GM23248 (cell line): ENCODE data around the gene SCN1B. TPM values are rescaled to one million over a fixed set of nuclear protein-coding genes. Genes with fewer than 3 reads are reported as not detected.
A peak's percentile ranks its signal among the peaks of the same experiment; 100 is the strongest.

ENCODE experiments used
- DNase-seq: peaks from one replicate; pipeline ENCODE4 v3.0.0-alpha.2; 2015
- H2AFZ ChIP-seq: fragments of 200-600 bp; sonication (generic); 2 replicates; pipeline ENCODE4 v1.6.1; 2016; ENCODE audit warnings: antibody characterized with exemption
- H3F3A ChIP-seq: fragments of 200-600 bp; sonication (generic); 2 replicates; pipeline ENCODE4 v1.6.1; 2016; ENCODE audit warnings: mild to moderate bottlenecking, antibody characterized with exemption, mixed run types; ENCODE audit not compliant: insufficient read depth
- H3K27ac ChIP-seq: fragments of 200-600 bp; sonication (generic); 2 replicates; pipeline ENCODE4 v1.5.1; 2016; ENCODE audit warnings: mild to moderate bottlenecking
- H3K27me3 ChIP-seq: fragments of 200-600 bp; sonication (generic); replicated peaks from 2 replicates; pipeline ENCODE4 v1.6.1; 2016; ENCODE audit warnings: mild to moderate bottlenecking; ENCODE audit not compliant: insufficient read depth
- H3K36me3 ChIP-seq: fragments of 200-600 bp; sonication (generic); 2 replicates; pipeline ENCODE4 v1.6.1; 2016; ENCODE audit warnings: low read depth, mild to moderate bottlenecking
- H3K4me1 ChIP-seq: fragments of 200-600 bp; sonication (generic); 2 replicates; pipeline ENCODE4 v1.6.1; 2016; ENCODE audit warnings: mild to moderate bottlenecking; ENCODE audit not compliant: insufficient read depth
- H3K4me2 ChIP-seq: fragments of 200-600 bp; sonication (generic); one replicate; pipeline ENCODE4 v1.6.1; 2016; ENCODE audit warnings: mild to moderate bottlenecking; ENCODE audit not compliant: unreplicated experiment
- H3K4me3 ChIP-seq: fragments of 200-600 bp; sonication (generic); 2 replicates; pipeline ENCODE4 v1.5.1; 2016; ENCODE audit warnings: mild to moderate bottlenecking
- H3K79me2 ChIP-seq: fragments of 200-600 bp; sonication (generic); 2 replicates; pipeline ENCODE4 v1.6.1; 2016; ENCODE audit warnings: mild to moderate bottlenecking; ENCODE audit not compliant: insufficient read depth
- H3K9ac ChIP-seq: fragments of 200-600 bp; sonication (generic); 2 replicates; pipeline ENCODE4 v1.6.1; 2016; ENCODE audit warnings: mild to moderate bottlenecking
- H3K9me2 ChIP-seq: fragments of 200-600 bp; sonication (generic); 2 replicates; pipeline ENCODE4 v1.6.1; 2016; ENCODE audit warnings: mixed run types, mild to moderate bottlenecking, moderate library complexity; ENCODE audit not compliant: insufficient read depth
- H3K9me3 ChIP-seq: fragments of 200-600 bp; sonication (generic); one replicate; pipeline ENCODE4 v1.6.1; 2017; ENCODE audit warnings: low read depth
- H4K20me1 ChIP-seq: fragments of 200-600 bp; sonication (generic); 2 replicates; pipeline ENCODE4 v1.6.0; 2016; ENCODE audit not compliant: insufficient read depth
- EZH2 ChIP-seq: fragments of 200-600 bp; sonication (generic); IDR thresholded peaks from 2 replicates; pipeline ENCODE4 v1.6.1; 2018; ENCODE audit warnings: antibody characterized with exemption, mild to moderate bottlenecking; ENCODE audit not compliant: insufficient read depth, poor library complexity, severe bottlenecking
- EZH2phosphoT487 ChIP-seq: fragments of 200-600 bp; sonication (generic); IDR thresholded peaks from 2 replicates; pipeline ENCODE4 v1.6.1; 2018; ENCODE audit warnings: antibody characterized with exemption, moderate library complexity, mild to moderate bottlenecking, low read depth; ENCODE audit not compliant: insufficient read depth
- WGBS, 2 experiments: methylation state at CpG; one replicate each; pipeline ENCODE4 v1.1.6; 2015 to 2017; ENCODE audit warnings: low lambda C conversion rate in 2 of 2, low coverage in 1 of 2; ENCODE audit errors: missing lambda C conversion rate in 2 of 2; 5-methylcytosine and 5-hydroxymethylcytosine counted together
- in situ Hi-C: fragments of 300-500 bp; cut with MboI; formaldehyde crosslinking; loops from 2 replicates; pipeline ENCODE4 v1.15.0; 2020
- polyA plus RNA-seq: library from polyadenylated mRNA; unstranded; fragments of >200 nt; fragmentation: Nextera tagmentation; extraction: Ambion mirVana; gene quantifications from 2 replicates; pipeline ENCODE4 v1.2.1, GENCODE V29; 2016
- total RNA-seq: library from RNA; depleted of rRNA; stranded (reverse); fragments of >200 nt; shearing (Covaris generic); gene quantifications from 2 replicates; pipeline ENCODE4 v1.2.3, GENCODE V29; 2014

Gene SCN1B
- total and polyA plus RNA-seq, 2 experiments from 2014 or later, result 1.5 to 1.7 TPM

DNA sequence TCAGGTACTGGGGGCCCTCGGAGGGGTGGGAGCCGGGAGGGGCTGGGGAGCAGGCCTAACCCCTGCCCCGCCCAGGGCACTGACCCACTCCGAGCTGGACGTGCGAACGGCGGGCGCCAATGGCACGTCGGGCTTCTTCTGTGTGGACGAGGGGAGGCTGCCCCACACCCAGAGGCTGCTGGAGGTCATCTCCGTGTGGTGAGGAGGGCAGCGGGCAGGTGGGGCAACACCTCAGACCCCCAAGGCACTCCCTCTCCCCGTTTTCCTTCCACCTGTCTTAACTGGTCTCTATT is 29.5 kb downstream of the SCN1B start:
- 54 to 63% methylated on average over 11 to 15 of the region's 15 CpGs for WGBS, 2 experiments
- H2AFZ ChIP-seq, result no peak overlapping the region
- TF ChIP-seq EZH2, result no peak
- TF ChIP-seq EZH2phosphoT487, result no peak
- no peak overlapping the region for H3K27ac ChIP-seq
- DNase-seq, result no peak
- H3K9me3 ChIP-seq, result no peaks in the 10 kb centered on the region
- no peaks in the 10 kb centered on the region for H3K79me2 ChIP-seq
- in situ Hi-C loops, result no loop called here
- H3K4me3 ChIP-seq, result no peak overlapping the region
- no peaks in the 10 kb centered on the region for H3K4me1 ChIP-seq
- no peaks in the 10 kb centered on the region for H3K9me2 ChIP-seq
- no peak overlapping the region for H3K9ac ChIP-seq
- no peak overlapping the region for H3K4me2 ChIP-seq
- H3F3A ChIP-seq, result no peaks in the 10 kb centered on the region
- no peaks in the 10 kb centered on the region for H3K36me3 ChIP-seq
- peaks cover 24% of the 10 kb centered on the region for H3K27me3 ChIP-seq
- no peaks in the 10 kb centered on the region for H4K20me1 ChIP-seq

DNA sequence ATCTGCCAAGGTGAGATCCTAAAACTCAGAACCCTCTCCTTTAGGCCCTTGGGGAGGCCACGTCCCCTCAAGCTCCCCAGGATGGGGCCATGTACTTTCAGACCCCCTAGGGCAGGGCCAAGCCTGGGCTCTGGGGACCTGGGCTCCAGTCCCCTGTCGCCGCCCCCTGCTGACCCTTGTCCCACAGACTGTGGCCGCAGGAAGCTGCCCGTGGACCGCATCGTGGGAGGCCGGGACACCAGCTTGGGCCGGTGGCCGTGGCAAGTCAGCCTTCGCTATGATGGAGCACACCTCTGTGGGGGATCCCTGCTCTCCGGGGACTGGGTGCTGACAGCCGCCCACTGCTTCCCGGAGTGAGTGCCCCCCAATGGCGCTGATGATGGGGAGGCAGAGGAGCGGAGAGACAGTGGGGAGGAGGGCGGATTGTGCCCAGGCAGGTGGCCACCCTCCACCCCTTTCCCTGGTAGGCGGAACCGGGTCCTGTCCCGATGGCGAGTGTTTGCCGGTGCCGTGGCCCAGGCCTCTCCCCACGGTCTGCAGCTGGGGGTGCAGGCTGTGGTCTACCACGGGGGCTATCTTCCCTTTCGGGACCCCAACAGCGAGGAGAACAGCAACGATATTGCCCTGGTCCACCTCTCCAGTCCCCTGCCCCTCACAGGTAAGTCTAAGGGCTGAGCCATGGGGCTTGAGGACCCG is 30.0 kb downstream of the SCN1B start:
- Histone ChIP-seq H3K27ac (no peak overlapping the region), H3K4me2 (no peak overlapping the region), H3K9ac (no peak overlapping the region), H3K36me3 (no peaks in the 10 kb centered on the region), H2AFZ (no peak overlapping the region), H3K4me1 (no peaks in the 10 kb centered on the region), H3K4me3 (no peak overlapping the region), H3F3A (no peaks in the 10 kb centered on the region), H3K27me3 (peaks cover 24% of the 10 kb centered on the region), H3K9me3 (no peaks in the 10 kb centered on the region), H4K20me1 (no peaks in the 10 kb centered on the region), H3K79me2 (no peaks in the 10 kb centered on the region), H3K9me2 (no peaks in the 10 kb centered on the region)
- WGBS, 2 experiments, result 71 to 74% methylated on average over 27 to 29 of the region's 29 CpGs
- in situ Hi-C loops, result no loop called here
- TF ChIP-seq EZH2, result no peak
- no peak for TF ChIP-seq EZH2phosphoT487
- DNase-seq, result no peak

DNA sequence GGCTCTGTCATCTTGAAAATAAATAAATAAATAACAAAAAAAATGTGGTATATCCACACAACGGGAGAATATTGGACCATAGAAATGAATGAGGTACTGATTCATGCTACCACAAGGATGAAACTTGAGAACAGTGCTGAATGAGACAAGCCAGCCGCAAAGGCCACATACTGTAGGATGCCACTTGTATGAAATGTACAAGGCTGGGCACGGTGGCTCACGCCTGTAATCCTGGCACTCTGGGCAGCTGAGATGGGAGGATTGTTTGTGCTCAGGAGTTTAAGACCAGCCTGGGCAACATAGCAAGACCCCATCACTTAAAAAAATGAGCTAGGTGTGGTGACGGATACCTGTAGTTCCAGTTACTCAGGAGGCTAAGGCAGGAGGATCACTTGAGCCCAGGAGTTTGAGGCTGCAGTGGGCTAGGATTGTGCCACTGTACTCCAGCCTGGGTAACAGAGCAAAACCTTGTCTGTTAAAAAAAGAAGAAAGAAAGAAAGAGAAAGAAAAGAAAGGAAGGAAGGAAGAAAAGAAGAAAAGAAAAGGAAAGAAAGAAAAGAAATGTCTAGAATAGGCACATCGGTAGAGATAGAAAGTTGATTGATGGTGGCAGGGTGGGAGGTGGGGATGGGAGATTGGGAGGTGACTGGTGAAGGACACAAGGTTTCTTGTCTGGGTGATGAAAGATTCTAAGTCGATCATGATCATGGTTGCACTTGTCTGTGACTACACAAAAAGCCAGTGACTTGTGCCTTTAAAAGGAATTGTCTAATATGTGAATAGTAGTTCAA is 31.5 kb downstream of the SCN1B start:
- Histone ChIP-seq H3K4me3 (no peak overlapping the region), H3K27me3 (peaks cover 15% of the 10 kb centered on the region), H3K9me3 (no peaks in the 10 kb centered on the region), H3K79me2 (no peaks in the 10 kb centered on the region), H3K9me2 (no peaks in the 10 kb centered on the region), H3F3A (no peaks in the 10 kb centered on the region), H2AFZ (no peak overlapping the region), H4K20me1 (no peaks in the 10 kb centered on the region), H3K27ac (no peak overlapping the region), H3K9ac (no peak overlapping the region), H3K4me2 (no peak overlapping the region), H3K4me1 (no peaks in the 10 kb centered on the region), H3K36me3 (no peaks in the 10 kb centered on the region)
- in situ Hi-C loops, result no loop called here
- peak; percentile 38 for DNase-seq
- no peak for TF ChIP-seq EZH2phosphoT487
- TF ChIP-seq EZH2, result no peak
- WGBS, 2 experiments, result 51 to 57% methylated on average over 7 of the region's 7 CpGs

DNA sequence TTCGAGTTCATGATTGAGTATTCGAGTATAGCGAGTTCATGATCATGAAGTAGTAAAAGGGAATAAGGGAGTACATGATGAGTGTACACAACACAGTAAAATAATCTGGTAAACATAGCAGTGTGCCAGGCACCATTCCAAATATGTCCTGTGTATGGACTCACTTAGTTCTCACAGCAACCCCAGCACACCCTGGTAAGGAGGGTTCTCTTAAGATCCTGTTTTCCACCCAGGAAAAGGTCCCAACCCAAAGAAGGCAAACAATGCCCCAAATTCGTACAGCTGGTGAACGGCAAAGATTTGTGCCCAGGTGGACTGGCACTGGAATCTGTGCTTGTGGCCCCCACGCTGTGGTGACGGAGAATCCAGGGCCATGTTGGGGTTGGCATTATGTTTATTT is 32.7 kb downstream of the SCN1B start:
- 76 to 79% methylated on average over 7 of the region's 7 CpGs for WGBS, 2 experiments
- Histone ChIP-seq H3K9me2 (no peaks in the 10 kb centered on the region), H3K4me1 (no peaks in the 10 kb centered on the region), H2AFZ (no peak overlapping the region), H4K20me1 (no peaks in the 10 kb centered on the region), H3K4me3 (no peak overlapping the region), H3K9me3 (no peaks in the 10 kb centered on the region), H3K4me2 (no peak overlapping the region), H3K79me2 (no peaks in the 10 kb centered on the region), H3F3A (no peaks in the 10 kb centered on the region), H3K9ac (no peak overlapping the region), H3K27ac (no peak overlapping the region), H3K27me3 (peaks cover 11% of the 10 kb centered on the region; the same call in 1 of the 2 replicates), H3K36me3 (no peaks in the 10 kb centered on the region)
- TF ChIP-seq EZH2, result no peak
- no peak for TF ChIP-seq EZH2phosphoT487
- DNase-seq, result no peak
- in situ Hi-C loops, result no loop called here
